ENCODE measurements around the gene DUSP6. TPM values are rescaled to one million over a fixed set of nuclear protein-coding genes. Genes with fewer than 3 reads are reported as not detected.

DUSP6 gene
- polyA plus RNA-seq, 12 donors, result 31.2 to 73.8 (median 56.0) TPM; not detected in 1

- no peak for DNase-seq
Observed at GRCh38 chr12:89335452-89336244, 16.7 kb downstream of the DUSP6 start.

- DNase-seq, result no peak
Observed at GRCh38 chr12:89334548-89335169, 17.6 kb downstream of the DUSP6 start.

GRCh38 chr12:89333564-89334252, 18.6 kb downstream of the DUSP6 start:
- no peak for DNase-seq

- no peak for DNase-seq
Observed at GRCh38 chr12:89328151-89329030, 23.9 kb downstream of the DUSP6 start.

- DNase-seq, result no peak
Observed at GRCh38 chr12:89327486-89328094, 24.7 kb downstream of the DUSP6 start.

- DNase-seq, result no peak
Observed at GRCh38 chr12:89326239-89327040, 25.9 kb downstream of the DUSP6 start.

- DNase-seq, result no peak
Observed at GRCh38 chr12:89325495-89325894, 26.8 kb downstream of the DUSP6 start.

GRCh38 chr12:89324437-89324836, 27.9 kb downstream of the DUSP6 start:
- no peak for DNase-seq

- DNase-seq, result no peak
Observed at GRCh38 chr12:89323568-89324218, 28.6 kb downstream of the DUSP6 start.

- no peak for DNase-seq
Observed at GRCh38 chr12:89320735-89321134, 31.6 kb downstream of the DUSP6 start.

GRCh38 chr12:89319606-89320005, 32.7 kb downstream of the DUSP6 start:
- no peak for DNase-seq

- peak; percentile 28 for DNase-seq
Observed at GRCh38 chr12:89319122-89319521, 33.2 kb downstream of the DUSP6 start.

- no peak for DNase-seq
Observed at GRCh38 chr12:89316705-89317139, 35.6 kb downstream of the DUSP6 start.

- DNase-seq, result no peak
Observed at GRCh38 chr12:89314060-89314761, 38.1 kb downstream of the DUSP6 start.

- no peak for DNase-seq
Observed at GRCh38 chr12:89311703-89312293, 40.5 kb downstream of the DUSP6 start.

GRCh38 chr12:89309815-89310214, 42.5 kb downstream of the DUSP6 start:
- no peak for DNase-seq

GRCh38 chr12:89309440-89309802, 42.9 kb downstream of the DUSP6 start:
- DNase-seq, result no peak

GRCh38 chr12:89307474-89308253, 44.6 kb downstream of the DUSP6 start:
- no peak for DNase-seq

All from muscle of arm (tissue), 12 donors.